BLaER1 treated with 17β-estradiol and CSF1 and Interleukin-3, amounts not matched to agents 10 nM and 100 nM (cell line): ENCODE data around the gene GNPTG.

Source experiments
- H3K27ac ChIP-seq, 11 experiments: shearing (Covaris generic); formaldehyde crosslinking; 2 replicates each; pipeline ENCODE4 v1.8.1; 2022
- H3K27me3 ChIP-seq, 11 experiments: shearing (Covaris generic); formaldehyde crosslinking; 2 replicates each; pipeline ENCODE4 v1.8.1; 2022
- H3K36me3 ChIP-seq, 11 experiments: shearing (Covaris generic); formaldehyde crosslinking; 2 replicates each; pipeline ENCODE4 v1.8.1; 2022
- H3K4me1 ChIP-seq, 10 experiments: shearing (Covaris generic); formaldehyde crosslinking; 2 replicates each; pipeline ENCODE4 v1.8.1; 2022
- H3K4me2 ChIP-seq, 11 experiments: shearing (Covaris generic); formaldehyde crosslinking; 2 replicates each; pipeline ENCODE4 v1.8.1; 2022
- H3K4me3 ChIP-seq, 10 experiments: shearing (Covaris generic); formaldehyde crosslinking; 2 replicates each; pipeline ENCODE4 v1.8.1; 2022
- H3K9ac ChIP-seq, 11 experiments: shearing (Covaris generic); formaldehyde crosslinking; 2 replicates each; pipeline ENCODE4 v1.8.1; 2022
- H3K9me3 ChIP-seq, 11 experiments: shearing (Covaris generic); formaldehyde crosslinking; replicated peaks in 1 of 11; 2 replicates each; pipeline ENCODE4 v1.8.1; 2022
- H4K20me1 ChIP-seq, 11 experiments: shearing (Covaris generic); formaldehyde crosslinking; 2 replicates each; pipeline ENCODE4 v1.8.1; 2022
- Cebpa-rat ChIP-seq, 11 experiments: shearing (Covaris generic); IDR thresholded peaks; 2 replicates each; pipeline ENCODE4 v1.8.1; 2022

GNPTG gene

DNA sequence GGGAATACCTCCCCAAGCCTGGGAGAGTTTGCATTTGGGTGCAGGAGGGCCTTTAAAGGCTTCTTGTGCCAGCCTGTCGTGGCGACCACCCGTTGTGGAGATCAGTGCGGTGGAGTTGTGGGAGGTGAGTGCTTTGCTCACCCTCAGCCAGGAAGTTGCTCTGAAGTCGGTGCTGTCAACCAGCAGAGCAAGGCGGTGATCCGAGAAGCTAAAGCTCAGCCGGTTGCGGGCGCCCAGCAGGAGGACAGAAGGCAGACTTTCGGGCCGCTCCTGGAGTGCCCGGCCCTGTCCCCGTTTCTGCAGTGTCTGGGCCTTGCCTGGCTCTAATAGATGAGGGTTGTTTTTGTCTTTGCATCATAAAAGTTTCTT is 40.9 kb upstream of the GNPTG start:
- Histone ChIP-seq H3K4me3 (peak overlapping the region; percentile 84 to 100 (median 98)), H3K9ac (peak overlapping the region; percentile 99 to 100 (median 100)), H3K4me1 (peaks cover 29 to 45% (median 37%) of the 10 kb centered on the region in 10 experiments), H3K4me2 (peak overlapping the region; percentile 93 to 100 (median 98)), H3K27me3 (no peaks in the 10 kb centered on the region), H4K20me1 (peaks cover 60 to 63% (median 61%) of the 10 kb centered on the region in 11 experiments), H3K9me3 (no peaks in the 10 kb centered on the region), H3K36me3 (peaks cover 42 to 55% (median 49%) of the 10 kb centered on the region in 11 experiments), H3K27ac (peak overlapping the region; percentile 100; a peak in 20 of 22 replicates)
- TF ChIP-seq Cebpa-rat (IDR thresholded peaks at IDR 0.05): no peak

DNA sequence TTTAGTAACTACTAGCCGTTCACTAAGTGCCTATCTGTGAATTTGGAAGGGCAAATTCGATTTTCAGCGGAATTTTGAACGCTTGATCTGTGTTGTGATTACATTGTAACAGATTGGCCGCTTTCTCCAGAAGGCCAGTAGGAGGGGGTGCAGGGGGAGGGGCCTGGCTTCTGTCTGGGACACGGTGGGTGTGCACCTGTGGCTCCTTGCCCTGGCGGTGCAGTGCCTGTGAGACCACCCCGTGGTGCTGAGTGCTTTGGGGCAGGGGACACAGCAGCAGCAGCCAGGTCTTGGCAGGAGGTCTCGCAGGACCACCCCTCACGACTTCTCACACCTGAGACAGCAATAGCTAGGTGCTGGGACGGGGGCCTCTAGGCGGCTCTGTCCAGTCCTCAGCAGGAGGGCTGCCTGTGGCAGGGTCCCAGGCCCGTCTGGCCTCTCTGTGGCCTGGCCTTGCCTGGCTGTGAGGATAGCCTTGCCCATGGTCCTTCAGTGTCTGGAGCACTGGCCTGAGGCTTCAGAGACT is 40.5 kb upstream of the GNPTG start:
- Histone ChIP-seq H3K27ac (peak overlapping the region in 9 of 11 experiments; percentile 100; a peak in 16 of 22 replicates), H3K4me3 (peak overlapping the region; percentile 84 to 100 (median 98)), H3K9ac (peak overlapping the region; percentile 99 to 100 (median 100)), H4K20me1 (peaks cover 64 to 67% (median 66%) of the 10 kb centered on the region in 11 experiments), H3K4me2 (peak overlapping the region; percentile 93 to 100 (median 98)), H3K27me3 (no peaks in the 10 kb centered on the region), H3K36me3 (peaks cover 46 to 60% (median 54%) of the 10 kb centered on the region in 11 experiments), H3K9me3 (no peaks in the 10 kb centered on the region), H3K4me1 (peaks cover 24 to 41% (median 33%) of the 10 kb centered on the region in 10 experiments)
- TF ChIP-seq Cebpa-rat (IDR thresholded peaks at IDR 0.05): no peak

DNA sequence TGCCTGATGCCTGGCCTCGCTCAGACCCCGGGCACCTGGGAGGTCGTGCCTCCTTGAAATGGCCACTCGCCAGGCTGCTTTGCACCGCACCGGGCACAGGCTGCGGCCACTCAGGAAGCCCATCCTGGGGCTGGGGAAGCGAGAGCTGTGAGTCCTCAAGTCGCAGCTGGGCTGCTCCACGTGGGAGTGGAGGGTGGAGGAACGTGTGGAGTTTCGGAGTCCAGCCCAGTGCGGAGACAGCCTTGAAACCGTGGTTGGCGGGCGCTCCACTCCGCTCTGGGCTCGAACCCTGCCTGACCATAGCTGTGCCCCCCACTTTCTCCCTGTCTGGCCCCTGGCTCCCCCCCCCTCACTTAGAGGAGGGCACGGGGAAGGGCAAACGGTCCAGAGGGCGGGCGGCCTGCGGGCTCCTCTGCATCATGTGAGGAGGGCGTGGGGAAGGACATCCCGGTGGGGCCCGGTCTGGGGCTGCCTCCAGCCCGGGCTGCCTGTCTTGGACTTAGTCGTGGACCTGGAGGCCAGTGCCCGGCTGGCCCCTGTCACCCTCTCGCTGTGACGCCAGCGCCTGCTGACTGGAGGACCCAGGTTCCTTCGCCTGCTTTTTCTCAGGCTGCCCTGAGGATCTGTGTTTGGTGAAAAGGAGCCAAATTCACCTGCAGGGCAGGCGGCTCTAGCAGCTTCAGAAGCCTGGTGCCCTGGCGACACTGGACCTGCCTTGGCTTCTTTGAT is 39.8 kb upstream of the GNPTG start:
- Histone ChIP-seq H3K27me3 (no peaks in the 10 kb centered on the region), H3K9me3 (no peaks in the 10 kb centered on the region), H3K9ac (peak overlapping the region; percentile 99 to 100 (median 100)), H3K27ac (peak overlapping the region in 9 of 11 experiments; percentile 5 to 100 (median 100); a peak in 15 of 22 replicates), H4K20me1 (peaks cover 71 to 74% (median 72%) of the 10 kb centered on the region in 11 experiments), H3K4me3 (peak overlapping the region; percentile 84 to 100 (median 98)), H3K36me3 (peaks cover 52 to 66% (median 60%) of the 10 kb centered on the region in 11 experiments), H3K4me1 (peaks cover 21 to 34% (median 27%) of the 10 kb centered on the region in 10 experiments), H3K4me2 (peak overlapping the region; percentile 93 to 100 (median 98))
- no peak for TF ChIP-seq Cebpa-rat (IDR thresholded peaks at IDR 0.05)

DNA sequence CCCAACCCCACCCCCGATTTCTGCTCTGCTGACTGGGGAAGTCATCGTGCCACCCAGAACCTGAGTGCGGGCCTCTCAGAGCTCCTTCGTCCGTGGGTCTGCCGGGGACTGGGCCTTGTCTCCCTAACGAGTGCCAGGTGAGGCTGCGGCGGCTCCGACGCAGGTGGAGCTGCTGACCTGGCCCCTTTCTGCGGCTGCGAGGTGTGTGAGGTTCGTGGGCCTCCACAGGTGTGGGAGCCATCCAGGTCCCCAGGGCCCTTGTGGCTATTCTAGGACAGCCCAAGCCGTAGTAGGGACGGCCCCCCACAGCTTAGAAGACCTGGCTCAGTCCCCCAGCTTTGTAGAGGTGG is 39.3 kb upstream of the GNPTG start:
- peaks cover 76 to 79% (median 77%) of the 10 kb centered on the region in 11 experiments for H4K20me1 ChIP-seq
- peaks cover 20 to 31% (median 23%) of the 10 kb centered on the region in 10 experiments for H3K4me1 ChIP-seq
- H3K4me2 ChIP-seq: peak overlapping the region; percentile 93 to 100 (median 98)
- peak overlapping the region in 2 of 11 experiments; percentile 2 to 100; a peak in 1 of 22 replicates for H3K27ac ChIP-seq
- H3K27me3 ChIP-seq: no peaks in the 10 kb centered on the region
- H3K9ac ChIP-seq: peak overlapping the region; percentile 99 to 100 (median 100); a peak in 21 of 22 replicates
- H3K4me3 ChIP-seq: peak overlapping the region in 4 of 10 experiments; percentile 93 to 100 (median 100); a peak in 5 of 20 replicates
- no peaks in the 10 kb centered on the region for H3K9me3 ChIP-seq
- H3K36me3 ChIP-seq: peaks cover 58 to 72% (median 65%) of the 10 kb centered on the region in 11 experiments
- TF ChIP-seq Cebpa-rat (IDR thresholded peaks at IDR 0.05): no peak

DNA sequence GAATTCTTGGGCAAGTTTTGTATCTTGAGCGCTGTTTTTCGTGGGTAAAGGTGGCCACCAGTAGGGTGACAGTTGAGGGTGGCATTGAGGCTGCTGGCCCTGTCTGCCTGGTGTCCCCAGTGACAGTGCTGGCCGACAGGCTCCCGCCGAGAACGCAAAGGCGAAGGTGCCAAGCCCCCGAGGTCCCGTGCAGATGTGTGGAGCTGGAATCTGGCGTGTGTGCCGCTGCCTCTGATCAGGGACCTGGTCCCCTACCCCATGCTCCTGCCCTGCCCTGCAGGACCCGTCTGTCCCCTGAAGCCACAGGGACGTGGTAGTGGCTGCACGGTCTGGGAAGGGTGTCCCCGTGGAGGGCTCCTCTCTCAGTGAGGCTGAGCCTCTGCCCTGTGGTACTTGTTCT is 38.8 kb upstream of the GNPTG start:
- H3K36me3 ChIP-seq: peaks cover 62 to 76% (median 70%) of the 10 kb centered on the region in 11 experiments
- no peak overlapping the region for H3K27ac ChIP-seq
- H3K27me3 ChIP-seq: no peaks in the 10 kb centered on the region
- H3K9me3 ChIP-seq: no peaks in the 10 kb centered on the region
- H3K4me3 ChIP-seq: no peak overlapping the region
- peaks cover 20 to 31% (median 23%) of the 10 kb centered on the region in 10 experiments for H3K4me1 ChIP-seq
- peak overlapping the region in 10 of 11 experiments; percentile 93 to 100 (median 97); a peak in 17 of 22 replicates for H3K4me2 ChIP-seq
- TF ChIP-seq Cebpa-rat (IDR thresholded peaks at IDR 0.05): no peak
- peaks cover 81 to 84% (median 82%) of the 10 kb centered on the region in 11 experiments for H4K20me1 ChIP-seq
- H3K9ac ChIP-seq: peak overlapping the region; percentile 99 to 100 (median 100); a peak in 18 of 22 replicates

DNA sequence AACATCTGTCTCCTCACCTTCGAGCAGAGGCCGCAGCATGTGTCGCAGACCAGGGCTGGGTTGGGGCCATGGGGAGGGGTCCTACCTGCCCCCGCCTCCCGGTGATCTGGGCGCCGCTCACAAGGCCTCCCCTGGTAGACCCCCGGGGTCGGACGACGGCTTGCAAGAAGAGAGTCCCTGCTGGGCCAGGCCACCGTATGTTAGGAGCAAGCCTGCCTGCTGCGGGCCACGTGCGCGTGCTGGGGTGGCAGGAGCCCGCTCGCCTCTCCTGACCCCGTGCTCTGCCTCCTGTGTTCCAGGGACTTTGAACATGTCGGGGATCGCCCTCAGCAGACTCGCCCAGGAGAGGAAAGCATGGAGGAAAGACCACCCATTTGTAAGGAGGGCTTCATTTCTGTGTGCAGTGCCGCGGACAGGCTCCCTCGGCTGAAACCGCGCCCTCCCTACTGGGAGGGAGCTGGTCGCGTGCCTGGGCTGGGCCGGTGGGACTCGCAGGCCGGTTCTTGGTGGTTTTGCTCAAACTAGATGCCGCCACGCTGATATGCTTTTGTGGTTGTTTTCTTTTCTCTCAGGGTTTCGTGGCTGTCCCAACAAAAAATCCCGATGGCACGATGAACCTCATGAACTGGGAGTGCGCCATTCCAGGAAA is 37.9 kb upstream of the GNPTG start:
- H3K27ac ChIP-seq: no peak overlapping the region
- peaks cover 90 to 93% (median 92%) of the 10 kb centered on the region in 11 experiments for H4K20me1 ChIP-seq
- peaks cover 72 to 86% (median 79%) of the 10 kb centered on the region in 11 experiments for H3K36me3 ChIP-seq
- H3K27me3 ChIP-seq: no peaks in the 10 kb centered on the region
- 0 out of 22 replicates have a peak overlapping the region, but pooled peaks of 2 of the 11 experiments have one; percentile 7 to 8 for H3K4me2 ChIP-seq
- no peak for TF ChIP-seq Cebpa-rat (IDR thresholded peaks at IDR 0.05)
- H3K9ac ChIP-seq: peak overlapping the region in 8 of 11 experiments; percentile 24 to 100 (median 39); a peak in 8 of 22 replicates
- no peaks in the 10 kb centered on the region for H3K9me3 ChIP-seq
- no peak overlapping the region for H3K4me3 ChIP-seq
- H3K4me1 ChIP-seq: peaks cover 20 to 31% (median 23%) of the 10 kb centered on the region in 10 experiments

DNA sequence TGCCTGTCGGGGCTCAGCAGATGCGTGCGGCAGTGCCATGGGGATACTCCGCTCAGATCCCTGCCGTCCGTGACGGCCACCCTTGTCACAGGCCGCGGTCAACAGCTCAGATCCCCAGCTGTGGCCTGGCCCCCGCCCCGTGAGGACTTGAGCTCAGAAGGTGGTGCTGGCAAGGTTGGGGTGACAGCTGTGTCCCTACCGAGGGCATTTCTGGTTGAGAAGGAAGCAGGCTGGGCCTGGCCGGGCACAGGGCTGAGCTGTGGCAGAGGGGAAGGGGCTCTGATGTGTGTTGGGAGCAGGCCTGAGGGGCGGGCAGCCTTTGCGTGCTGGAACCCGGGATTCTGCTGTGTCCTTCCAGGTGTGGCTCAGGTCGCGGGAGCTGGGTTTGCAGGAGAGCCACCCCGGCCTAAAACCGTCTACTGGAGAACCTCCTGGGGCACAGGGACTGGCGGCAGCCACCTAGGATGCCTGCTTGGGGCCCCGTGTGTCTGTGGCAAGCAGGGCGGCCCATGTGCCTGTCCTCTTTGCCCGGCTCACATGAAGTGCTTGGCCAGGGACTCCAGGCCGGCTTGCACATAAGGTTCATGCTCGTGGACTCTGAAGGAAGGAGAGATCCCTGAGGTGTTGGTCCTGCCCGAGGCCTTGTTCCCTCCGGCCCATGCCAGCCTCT is 37.2 kb upstream of the GNPTG start:
- Histone ChIP-seq H4K20me1 (peaks cover 97 to 100% (median 98%) of the 10 kb centered on the region in 11 experiments), H3K36me3 (peaks cover 79 to 92% (median 86%) of the 10 kb centered on the region in 11 experiments)
- no peak for TF ChIP-seq Cebpa-rat (IDR thresholded peaks at IDR 0.05)

More for the DNA sequence above, 37.2 kb upstream of the GNPTG start:
- Histone ChIP-seq H3K4me1 (peaks cover 20 to 31% (median 23%) of the 10 kb centered on the region in 10 experiments), H3K27me3 (no peaks in the 10 kb centered on the region), H3K9ac (peak overlapping the region in 7 of 11 experiments; percentile 31 to 100 (median 39); a peak in 9 of 22 replicates), H3K4me3 (no peak overlapping the region), H3K27ac (no peak overlapping the region), H3K4me2 (no peak overlapping the region), H3K9me3 (no peaks in the 10 kb centered on the region)
